IPS-NIHi7 (cell line): ENCODE measurements around the gene RBBP5.

ENCODE experiments used
- DNase-seq: peaks from one replicate; pipeline ENCODE4 v3.0.0; 2012; ENCODE audit warnings: mixed read lengths; ENCODE audit errors: extremely low spot score

The RBBP5 gene

GRCh38 chr1:205074084-205074483 is 47.7 kb downstream of the RBBP5 start:
- no peak for DNase-seq

- no peak for DNase-seq
These were observed 48.3 kb downstream of the RBBP5 start for GRCh38 chr1:205073511-205073910.

- no peak for DNase-seq
These were observed 48.9 kb downstream of the RBBP5 start for GRCh38 chr1:205072881-205073280.

GRCh38 chr1:205072286-205072685 is 49.5 kb downstream of the RBBP5 start:
- no peak for DNase-seq

GRCh38 chr1:205071801-205072200 is 50.0 kb downstream of the RBBP5 start:
- DNase-seq, result no peak

- no peak for DNase-seq
These were observed 50.8 kb downstream of the RBBP5 start for GRCh38 chr1:205071028-205071409.

GRCh38 chr1:205069371-205070125 is 52.2 kb downstream of the RBBP5 start:
- DNase-seq, result no peak

- DNase-seq, result no peak
These were observed 53.2 kb downstream of the RBBP5 start for GRCh38 chr1:205068457-205069040.

GRCh38 chr1:205068001-205068400 is 53.8 kb downstream of the RBBP5 start:
- no peak for DNase-seq

- no peak for DNase-seq
These were observed 54.7 kb downstream of the RBBP5 start for GRCh38 chr1:205067031-205067430.

GRCh38 chr1:205066141-205066818 is 55.5 kb downstream of the RBBP5 start:
- peak; percentile 50 for DNase-seq

- no peak for DNase-seq
These were observed 56.1 kb downstream of the RBBP5 start for GRCh38 chr1:205065666-205066065.

- no peak for DNase-seq
These were observed 56.9 kb downstream of the RBBP5 start for GRCh38 chr1:205064741-205065316.

- no peak for DNase-seq
These were observed 57.5 kb downstream of the RBBP5 start for GRCh38 chr1:205064301-205064700.

GRCh38 chr1:205062895-205063294 is 58.9 kb downstream of the RBBP5 start:
- no peak for DNase-seq

- no peak for DNase-seq
These were observed 59.5 kb downstream of the RBBP5 start for GRCh38 chr1:205062319-205062718.

- DNase-seq, result peak; percentile 93
These were observed 60.1 kb downstream of the RBBP5 start for GRCh38 chr1:205061665-205062069.

- DNase-seq, result no peak
These were observed 60.6 kb downstream of the RBBP5 start for GRCh38 chr1:205061227-205061626.

GRCh38 chr1:205060746-205061145 is 61.0 kb downstream of the RBBP5 start:
- no peak for DNase-seq

GRCh38 chr1:205059660-205060059 is 62.1 kb downstream of the RBBP5 start:
- no peak for DNase-seq

GRCh38 chr1:205058853-205059252 is 62.9 kb downstream of the RBBP5 start:
- no peak for DNase-seq

- no peak for DNase-seq
These were observed 63.8 kb downstream of the RBBP5 start for GRCh38 chr1:205057808-205058575.
